H1 (cell line): ENCODE results near the gene ELOVL6.

Source experiments
- BACH1 ChIP-seq: IDR thresholded peaks from 2 replicates; pipeline ENCODE4 v1.6.1; 2012; ENCODE audit warnings: low read length, improper control_type of control experiment
- CBX8 ChIP-seq: fragments of 300-800, 300-1000 bp; sonication (generic); IDR thresholded peaks from 2 replicates; pipeline ENCODE4 v1.7.1; 2016; ENCODE audit warnings: low read depth, low read length, borderline replicate concordance
- CEBPB ChIP-seq: IDR thresholded peaks from 2 replicates; pipeline ENCODE4 v1.6.1; 2012; ENCODE audit warnings: low read depth, low read length
- CHD1 ChIP-seq: IDR thresholded peaks from 2 replicates; pipeline ENCODE4 v1.6.1; 2012; ENCODE audit warnings: low read depth, low read length, improper control_type of control experiment
- EP300 ChIP-seq, 2 experiments: IDR thresholded peaks; 1 replicate in 1 of 2; 2 replicates in 1 of 2; pipeline ENCODE4 v1.6.1; 2011 to 2012; ENCODE audit warnings: low read depth in 2 of 2, low read length in 2 of 2, mild to moderate bottlenecking in 2 of 2, borderline replicate concordance in 1 of 2, inconsistent platforms in 1 of 2, moderate library complexity in 1 of 2
- EZH2 ChIP-seq: fragments of 200-600 bp; sonication (generic); IDR thresholded peaks from 2 replicates; pipeline ENCODE4 v1.7.1; 2012; ENCODE audit warnings: low read depth, mild to moderate bottlenecking, moderate library complexity, low read length, inconsistent platforms; ENCODE audit not compliant: severe bottlenecking
- MAFK ChIP-seq: IDR thresholded peaks from 2 replicates; pipeline ENCODE4 v1.6.1; 2012; ENCODE audit warnings: low read depth, mild to moderate bottlenecking, improper control_type of control experiment, low read length
- POLR2A ChIP-seq, 2 experiments: IDR thresholded peaks; 1 replicate in 1 of 2; 2 replicates in 1 of 2; pipeline ENCODE4 v1.6.1; 2011; ENCODE audit warnings: low read depth in 2 of 2, low read length in 2 of 2, mild to moderate bottlenecking in 2 of 2; ENCODE audit errors: control extremely low read depth in 1 of 2
- POLR2AphosphoS5 ChIP-seq: IDR thresholded peaks from 2 replicates; pipeline ENCODE4 v1.6.1; 2011; ENCODE audit warnings: low read depth, low read length
- TCF12 ChIP-seq: IDR thresholded peaks from 2 replicates; pipeline ENCODE4 v1.6.1; 2011; ENCODE audit warnings: low read depth, mild to moderate bottlenecking, low read length
- TF ChIP-seq, protein P1 (sequence below): IDR thresholded peaks from 2 replicates; pipeline ENCODE4 v1.6.1; 2011; ENCODE audit warnings: low read length, improper control_type of control experiment
- TF ChIP-seq, protein P2 (sequence below), 3 experiments: IDR thresholded peaks; 1 replicate in 2 of 3; 2 replicates in 1 of 3; pipeline versions ENCODE4 v1.5.1 to v1.6.1; 2011; ENCODE audit warnings: low read length in 3 of 3, mild to moderate bottlenecking in 3 of 3, inconsistent platforms in 2 of 3, low read depth in 1 of 3, moderate library complexity in 1 of 3; ENCODE audit not compliant: insufficient read depth in 1 of 3; ENCODE audit errors: control extremely low read depth in 1 of 3
- TF ChIP-seq, protein P3 (sequence below): IDR thresholded peaks from 2 replicates; pipeline ENCODE4 v1.6.1; 2011; ENCODE audit warnings: low read depth, mild to moderate bottlenecking, low read length; ENCODE audit not compliant: insufficient read depth

DNA sequence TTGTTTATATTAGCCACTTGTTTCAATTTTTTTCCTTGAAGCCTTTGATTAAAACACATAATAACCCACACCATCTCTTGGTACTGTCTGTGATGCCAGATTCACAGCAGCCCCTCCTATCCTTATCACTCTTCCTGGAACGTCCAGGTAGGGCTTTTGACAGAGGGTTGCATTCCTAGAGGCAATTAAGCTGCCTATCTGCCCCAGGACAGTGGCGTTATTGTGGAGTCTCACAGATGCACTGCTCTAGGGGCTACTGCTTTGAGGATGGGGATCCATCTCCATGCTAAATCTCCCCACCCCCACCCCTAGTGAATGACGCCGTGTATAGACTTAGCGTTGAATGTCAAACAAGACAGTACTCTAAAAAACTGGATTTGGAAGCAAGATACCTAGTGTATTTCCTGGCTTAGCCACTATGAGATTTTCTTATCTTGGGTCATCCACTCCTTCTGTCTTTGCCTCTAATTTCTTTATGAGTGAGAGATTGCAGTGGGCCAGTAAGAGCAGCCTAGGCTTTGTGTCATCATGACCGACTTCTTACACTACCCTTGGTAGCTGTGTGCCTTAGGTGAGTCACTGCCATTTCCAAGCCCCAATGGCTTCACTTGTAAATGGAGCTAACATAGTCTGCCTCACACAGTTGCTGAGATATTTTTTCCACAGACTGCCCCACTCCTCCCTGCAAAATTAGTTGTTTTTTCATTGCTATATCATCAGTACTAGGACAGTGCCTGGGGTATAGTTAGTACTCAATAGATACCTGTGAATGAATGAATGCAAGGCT lies 194.8 kb downstream of the ELOVL6 start:
- TF ChIP-seq, protein P1, sequence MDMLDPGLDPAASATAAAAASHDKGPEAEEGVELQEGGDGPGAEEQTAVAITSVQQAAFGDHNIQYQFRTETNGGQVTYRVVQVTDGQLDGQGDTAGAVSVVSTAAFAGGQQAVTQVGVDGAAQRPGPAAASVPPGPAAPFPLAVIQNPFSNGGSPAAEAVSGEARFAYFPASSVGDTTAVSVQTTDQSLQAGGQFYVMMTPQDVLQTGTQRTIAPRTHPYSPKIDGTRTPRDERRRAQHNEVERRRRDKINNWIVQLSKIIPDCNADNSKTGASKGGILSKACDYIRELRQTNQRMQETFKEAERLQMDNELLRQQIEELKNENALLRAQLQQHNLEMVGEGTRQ: no peak
- TF ChIP-seq EP300 (IDR thresholded peaks at IDR 0.05; ENCODE audit: borderline replicate concordance in 1 of 2, low read depth in 2 of 2, low read length in 2 of 2) (no peak), POLR2A (IDR thresholded peaks at IDR 0.05; ENCODE audit: control extremely low read depth in 1 of 2, low read depth in 2 of 2, low read length in 2 of 2) (no peak), MAFK (no peak), TCF12 (no peak), CEBPB (no peak), POLR2AphosphoS5 (no peak), CHD1 (no peak), CBX8 (no peak), BACH1 (no peak), EZH2 (no peak)
- TF ChIP-seq, protein P2, sequence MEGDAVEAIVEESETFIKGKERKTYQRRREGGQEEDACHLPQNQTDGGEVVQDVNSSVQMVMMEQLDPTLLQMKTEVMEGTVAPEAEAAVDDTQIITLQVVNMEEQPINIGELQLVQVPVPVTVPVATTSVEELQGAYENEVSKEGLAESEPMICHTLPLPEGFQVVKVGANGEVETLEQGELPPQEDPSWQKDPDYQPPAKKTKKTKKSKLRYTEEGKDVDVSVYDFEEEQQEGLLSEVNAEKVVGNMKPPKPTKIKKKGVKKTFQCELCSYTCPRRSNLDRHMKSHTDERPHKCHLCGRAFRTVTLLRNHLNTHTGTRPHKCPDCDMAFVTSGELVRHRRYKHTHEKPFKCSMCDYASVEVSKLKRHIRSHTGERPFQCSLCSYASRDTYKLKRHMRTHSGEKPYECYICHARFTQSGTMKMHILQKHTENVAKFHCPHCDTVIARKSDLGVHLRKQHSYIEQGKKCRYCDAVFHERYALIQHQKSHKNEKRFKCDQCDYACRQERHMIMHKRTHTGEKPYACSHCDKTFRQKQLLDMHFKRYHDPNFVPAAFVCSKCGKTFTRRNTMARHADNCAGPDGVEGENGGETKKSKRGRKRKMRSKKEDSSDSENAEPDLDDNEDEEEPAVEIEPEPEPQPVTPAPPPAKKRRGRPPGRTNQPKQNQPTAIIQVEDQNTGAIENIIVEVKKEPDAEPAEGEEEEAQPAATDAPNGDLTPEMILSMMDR (IDR thresholded peaks at IDR 0.05; ENCODE audit: control extremely low read depth in 1 of 3, insufficient read depth in 1 of 3, low read depth in 1 of 3, low read length in 3 of 3): no peak
- TF ChIP-seq, protein P3, sequence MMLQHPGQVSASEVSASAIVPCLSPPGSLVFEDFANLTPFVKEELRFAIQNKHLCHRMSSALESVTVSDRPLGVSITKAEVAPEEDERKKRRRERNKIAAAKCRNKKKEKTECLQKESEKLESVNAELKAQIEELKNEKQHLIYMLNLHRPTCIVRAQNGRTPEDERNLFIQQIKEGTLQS: no peak
